Measurements from ENCODE around the gene RGMB.

RGMB gene

DNA sequence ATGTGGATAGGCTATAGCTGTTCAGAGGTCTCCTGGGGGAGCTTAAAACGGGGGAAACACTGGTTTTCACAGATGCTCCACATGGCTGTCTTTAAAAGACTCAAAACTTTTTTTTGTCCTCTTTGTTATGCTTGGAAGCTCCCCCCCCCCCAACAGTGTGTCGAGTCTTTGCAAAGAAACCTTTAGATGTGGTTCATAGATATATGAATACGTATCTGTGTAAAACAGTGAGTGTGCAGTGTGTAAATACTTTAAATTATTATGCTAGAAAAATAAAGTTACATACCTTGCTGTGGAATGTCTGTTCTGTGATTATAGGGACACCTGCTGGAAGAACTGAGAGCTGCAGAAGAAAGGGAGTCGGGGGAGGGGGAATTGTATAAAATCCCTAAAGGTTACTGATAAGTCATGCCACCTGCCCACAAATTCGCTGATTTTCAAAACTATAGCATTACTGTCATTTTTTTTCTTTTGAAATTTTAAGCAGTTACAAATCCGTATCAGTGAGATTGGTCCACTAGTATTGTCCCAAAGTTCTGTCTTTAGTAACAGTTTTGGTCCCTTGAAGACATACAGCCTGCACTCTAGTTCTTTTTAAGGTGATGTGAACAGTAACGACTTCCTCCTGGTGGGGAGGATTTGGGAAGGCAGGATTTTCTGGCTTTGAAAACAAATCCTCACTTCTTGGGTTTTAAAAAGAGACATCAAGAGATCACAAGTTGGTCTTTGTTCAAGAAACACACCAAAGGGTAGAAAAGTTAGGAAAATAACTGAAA is 22.9 kb downstream of the RGMB start:
- DNase-seq (ENCODE audit: insufficient read length, low spot score) (no peak), FAIRE-seq (no peak)
- TF ChIP-seq, protein P1, sequence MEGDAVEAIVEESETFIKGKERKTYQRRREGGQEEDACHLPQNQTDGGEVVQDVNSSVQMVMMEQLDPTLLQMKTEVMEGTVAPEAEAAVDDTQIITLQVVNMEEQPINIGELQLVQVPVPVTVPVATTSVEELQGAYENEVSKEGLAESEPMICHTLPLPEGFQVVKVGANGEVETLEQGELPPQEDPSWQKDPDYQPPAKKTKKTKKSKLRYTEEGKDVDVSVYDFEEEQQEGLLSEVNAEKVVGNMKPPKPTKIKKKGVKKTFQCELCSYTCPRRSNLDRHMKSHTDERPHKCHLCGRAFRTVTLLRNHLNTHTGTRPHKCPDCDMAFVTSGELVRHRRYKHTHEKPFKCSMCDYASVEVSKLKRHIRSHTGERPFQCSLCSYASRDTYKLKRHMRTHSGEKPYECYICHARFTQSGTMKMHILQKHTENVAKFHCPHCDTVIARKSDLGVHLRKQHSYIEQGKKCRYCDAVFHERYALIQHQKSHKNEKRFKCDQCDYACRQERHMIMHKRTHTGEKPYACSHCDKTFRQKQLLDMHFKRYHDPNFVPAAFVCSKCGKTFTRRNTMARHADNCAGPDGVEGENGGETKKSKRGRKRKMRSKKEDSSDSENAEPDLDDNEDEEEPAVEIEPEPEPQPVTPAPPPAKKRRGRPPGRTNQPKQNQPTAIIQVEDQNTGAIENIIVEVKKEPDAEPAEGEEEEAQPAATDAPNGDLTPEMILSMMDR (IDR thresholded peaks at IDR 0.05; ENCODE audit: insufficient read depth, missing control alignments) = peak; percentile 83

GRCh38 chr5:98798371-98798770 is 24.9 kb downstream of the RGMB start:
- FAIRE-seq (no peak), DNase-seq (ENCODE audit: insufficient read length, low spot score) (no peak)
- TF ChIP-seq, protein P1 (IDR thresholded peaks at IDR 0.05; ENCODE audit: insufficient read depth, missing control alignments) = no peak

DNA sequence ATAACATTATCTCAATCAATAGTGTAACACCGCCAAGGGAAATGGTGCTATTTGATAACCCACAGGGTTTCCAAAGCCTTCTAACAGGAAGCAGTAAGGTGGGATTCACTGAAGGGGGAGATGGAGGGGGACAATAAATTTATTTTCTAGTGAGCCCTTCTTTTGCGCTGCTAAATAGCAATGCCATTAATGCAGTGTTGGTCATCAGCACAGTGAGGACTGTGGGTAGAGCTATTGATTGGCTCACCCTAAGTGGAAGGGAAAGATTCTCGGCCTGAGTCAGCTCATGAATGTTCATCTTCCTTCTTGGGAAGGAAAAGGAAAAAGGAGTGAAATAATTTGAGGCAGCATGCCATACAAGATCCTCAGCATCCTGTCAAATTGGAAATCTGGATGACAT is 25.4 kb downstream of the RGMB start:
- no peak for FAIRE-seq
- TF ChIP-seq, protein P1 (IDR thresholded peaks at IDR 0.05; ENCODE audit: insufficient read depth, missing control alignments) = no peak
- DNase-seq (ENCODE audit: insufficient read length, low spot score) = no peak

DNA sequence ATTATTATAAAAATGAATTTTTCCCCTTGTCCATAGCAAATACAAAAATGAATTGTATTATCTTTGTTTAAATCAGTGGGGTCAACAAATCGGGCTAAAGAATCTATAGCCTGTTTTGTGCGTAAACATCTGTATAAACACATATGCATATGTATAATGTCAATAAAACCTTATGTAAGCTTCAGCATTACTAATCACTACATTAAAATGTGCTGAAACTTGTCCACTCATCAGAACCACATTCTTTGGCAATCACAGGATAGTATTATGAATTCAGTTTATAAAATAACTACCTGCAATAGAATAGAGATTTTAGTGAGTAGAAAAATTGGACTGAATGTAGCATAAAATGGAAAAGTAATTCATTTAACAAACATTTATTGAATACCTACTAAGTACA is 30.6 kb downstream of the RGMB start:
- TF ChIP-seq, protein P1 (IDR thresholded peaks at IDR 0.05; ENCODE audit: insufficient read depth, missing control alignments) = no peak
- DNase-seq (ENCODE audit: insufficient read length, low spot score) (no peak), FAIRE-seq (peak; percentile 6)

GRCh38 chr5:98805070-98805469 is 31.6 kb downstream of the RGMB start:
- FAIRE-seq (no peak), DNase-seq (ENCODE audit: insufficient read length, low spot score) (no peak)
- TF ChIP-seq, protein P1 (IDR thresholded peaks at IDR 0.05; ENCODE audit: insufficient read depth, missing control alignments) = no peak

- TF ChIP-seq, protein P1 (IDR thresholded peaks at IDR 0.05; ENCODE audit: insufficient read depth, missing control alignments) = no peak
- DNase-seq (ENCODE audit: insufficient read length, low spot score) (no peak), FAIRE-seq (no peak)
Observed at GRCh38 chr5:98807806-98808205, 34.3 kb downstream of the RGMB start.

DNA sequence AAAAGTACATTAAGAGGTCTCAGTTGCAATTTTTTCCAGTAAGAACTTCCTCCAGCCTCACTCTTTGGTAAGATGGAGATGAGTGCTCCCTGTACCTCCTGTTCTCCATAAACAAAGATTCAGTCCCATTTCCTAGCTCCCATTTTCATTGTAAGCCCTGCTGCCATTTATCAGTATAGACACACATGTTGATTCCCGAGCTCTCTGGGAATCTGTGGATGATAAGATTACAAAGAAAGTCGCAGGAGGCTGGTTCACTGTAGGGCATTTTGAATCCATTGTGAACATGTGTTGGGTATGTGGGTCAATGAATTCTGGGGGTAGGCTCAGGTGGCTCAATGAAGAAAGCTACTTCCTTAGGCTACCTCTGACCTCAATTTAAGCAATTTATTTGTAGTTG is 36.7 kb downstream of the RGMB start:
- FAIRE-seq (no peak), DNase-seq (ENCODE audit: insufficient read length, low spot score) (no peak)
- TF ChIP-seq, protein P1 (IDR thresholded peaks at IDR 0.05; ENCODE audit: insufficient read depth, missing control alignments) = no peak

All from D721Med (cell line).